ENCODE results near the gene PYCR2.
"Not testable (repeated sequence)": the region's sequence is repeated elsewhere in the genome, so short reads cannot be mapped to it uniquely, and the experiment has no call there.

Gene PYCR2

GRCh38 chr1:225930566-225930965, 6.5 kb upstream of the PYCR2 start:
- H3K4me3 ChIP-seq (ENCODE audit: low read length) = no peak overlapping the region
- H3K4me1 ChIP-seq (ENCODE audit: insufficient read depth, low read length) = no peaks in the 10 kb centered on the region
- no peak overlapping the region for H3K27ac ChIP-seq (ENCODE audit: low read length)
- no peaks in the 10 kb centered on the region for H3K27me3 ChIP-seq (ENCODE audit: insufficient read depth, low read length)
- no peaks in the 10 kb centered on the region for H3K9me3 ChIP-seq (ENCODE audit: insufficient read depth, low read depth, low read length)
- no peaks in the 10 kb centered on the region for H3K36me3 ChIP-seq (ENCODE audit: insufficient read depth, low read depth, low read length)
- H3K9ac ChIP-seq (ENCODE audit: low read depth, low read length) = no peak overlapping the region

- not testable (repeated sequence) for H3K27ac ChIP-seq (ENCODE audit: low read length); H3K9me3 ChIP-seq (ENCODE audit: insufficient read depth, low read depth, low read length); H3K4me3 ChIP-seq (ENCODE audit: low read length); H3K9ac ChIP-seq (ENCODE audit: low read depth, low read length); H3K4me1 ChIP-seq (ENCODE audit: insufficient read depth, low read length); H3K27me3 ChIP-seq (ENCODE audit: insufficient read depth, low read length); H3K36me3 ChIP-seq (ENCODE audit: insufficient read depth, low read depth, low read length)
Measured at GRCh38 chr1:225929462-225929861, 5.4 kb upstream of the PYCR2 start.

- no peak overlapping the region for H3K9ac ChIP-seq (ENCODE audit: low read depth, low read length)
- no peak overlapping the region for H3K4me3 ChIP-seq (ENCODE audit: low read length)
- no peaks in the 10 kb centered on the region for H3K36me3 ChIP-seq (ENCODE audit: insufficient read depth, low read depth, low read length)
- H3K9me3 ChIP-seq (ENCODE audit: insufficient read depth, low read depth, low read length) = no peaks in the 10 kb centered on the region
- no peak overlapping the region for H3K27ac ChIP-seq (ENCODE audit: low read length)
- H3K4me1 ChIP-seq (ENCODE audit: insufficient read depth, low read length) = no peaks in the 10 kb centered on the region
- H3K27me3 ChIP-seq (ENCODE audit: insufficient read depth, low read length) = no peaks in the 10 kb centered on the region
Measured at GRCh38 chr1:225928186-225929175, 4.4 kb upstream of the PYCR2 start.

GRCh38 chr1:225926551-225927113, 2.6 kb upstream of the PYCR2 start:
- Histone ChIP-seq H3K9me3 (ENCODE audit: insufficient read depth, low read depth, low read length) (no peaks in the 10 kb centered on the region), H3K4me1 (ENCODE audit: insufficient read depth, low read length) (peaks cover 4% of the 10 kb centered on the region), H3K36me3 (ENCODE audit: insufficient read depth, low read depth, low read length) (peaks cover 14% of the 10 kb centered on the region), H3K9ac (ENCODE audit: low read depth, low read length) (no peak overlapping the region), H3K27me3 (ENCODE audit: insufficient read depth, low read length) (no peaks in the 10 kb centered on the region), H3K4me3 (ENCODE audit: low read length) (no peak overlapping the region), H3K27ac (ENCODE audit: low read length) (no peak overlapping the region)

GRCh38 chr1:225923381-225923691, 714 bp downstream of the PYCR2 start:
- H3K36me3 ChIP-seq (ENCODE audit: insufficient read depth, low read depth, low read length) = peaks cover 38% of the 10 kb centered on the region
- H3K27ac ChIP-seq (ENCODE audit: low read length) = peak overlapping the region; percentile 53
- no peaks in the 10 kb centered on the region for H3K27me3 ChIP-seq (ENCODE audit: insufficient read depth, low read length)
- H3K9ac ChIP-seq (ENCODE audit: low read depth, low read length) = peak overlapping the region; percentile 93
- no peaks in the 10 kb centered on the region for H3K9me3 ChIP-seq (ENCODE audit: insufficient read depth, low read depth, low read length)
- peak overlapping the region; percentile 86 for H3K4me3 ChIP-seq (ENCODE audit: low read length)
- H3K4me1 ChIP-seq (ENCODE audit: insufficient read depth, low read length) = peaks cover 4% of the 10 kb centered on the region

GRCh38 chr1:225921734-225922709, 2.0 kb downstream of the PYCR2 start:
- Histone ChIP-seq H3K4me1 (ENCODE audit: insufficient read depth, low read length) (peaks cover 4% of the 10 kb centered on the region), H3K36me3 (ENCODE audit: insufficient read depth, low read depth, low read length) (peaks cover 50% of the 10 kb centered on the region), H3K27me3 (ENCODE audit: insufficient read depth, low read length) (no peaks in the 10 kb centered on the region), H3K9me3 (ENCODE audit: insufficient read depth, low read depth, low read length) (no peaks in the 10 kb centered on the region), H3K4me3 (ENCODE audit: low read length) (no peak overlapping the region), H3K9ac (ENCODE audit: low read depth, low read length) (no peak overlapping the region), H3K27ac (ENCODE audit: low read length) (no peak overlapping the region)

GRCh38 chr1:225919906-225920305, 4.1 kb downstream of the PYCR2 start:
- Histone ChIP-seq H3K36me3 (ENCODE audit: insufficient read depth, low read depth, low read length) (peaks cover 50% of the 10 kb centered on the region), H3K9ac (ENCODE audit: low read depth, low read length) (no peak overlapping the region), H3K4me3 (ENCODE audit: low read length) (no peak overlapping the region), H3K27me3 (ENCODE audit: insufficient read depth, low read length) (no peaks in the 10 kb centered on the region), H3K27ac (ENCODE audit: low read length) (no peak overlapping the region), H3K9me3 (ENCODE audit: insufficient read depth, low read depth, low read length) (no peaks in the 10 kb centered on the region), H3K4me1 (ENCODE audit: insufficient read depth, low read length) (peaks cover 4% of the 10 kb centered on the region)

GRCh38 chr1:225918280-225918679, 5.8 kb downstream of the PYCR2 start:
- H3K4me3 ChIP-seq (ENCODE audit: low read length) = no peak overlapping the region
- peaks cover 50% of the 10 kb centered on the region for H3K36me3 ChIP-seq (ENCODE audit: insufficient read depth, low read depth, low read length)
- no peaks in the 10 kb centered on the region for H3K27me3 ChIP-seq (ENCODE audit: insufficient read depth, low read length)
- H3K9ac ChIP-seq (ENCODE audit: low read depth, low read length) = no peak overlapping the region
- H3K9me3 ChIP-seq (ENCODE audit: insufficient read depth, low read depth, low read length) = no peaks in the 10 kb centered on the region
- peaks cover 4% of the 10 kb centered on the region for H3K4me1 ChIP-seq (ENCODE audit: insufficient read depth, low read length)
- no peak overlapping the region for H3K27ac ChIP-seq (ENCODE audit: low read length)

GRCh38 chr1:225917536-225917935, 6.5 kb downstream of the PYCR2 start:
- Histone ChIP-seq H3K4me1 (ENCODE audit: insufficient read depth, low read length) (peaks cover under 1% of the 10 kb centered on the region; the same call in 1 of the 2 replicates), H3K4me3 (ENCODE audit: low read length) (no peak overlapping the region), H3K27ac (ENCODE audit: low read length) (no peak overlapping the region), H3K9me3 (ENCODE audit: insufficient read depth, low read depth, low read length) (no peaks in the 10 kb centered on the region), H3K27me3 (ENCODE audit: insufficient read depth, low read length) (no peaks in the 10 kb centered on the region), H3K36me3 (ENCODE audit: insufficient read depth, low read depth, low read length) (peaks cover 46% of the 10 kb centered on the region), H3K9ac (ENCODE audit: low read depth, low read length) (no peak overlapping the region)

GRCh38 chr1:225917101-225917500, 6.9 kb downstream of the PYCR2 start:
- Histone ChIP-seq H3K27ac (ENCODE audit: low read length) (no peak overlapping the region), H3K9me3 (ENCODE audit: insufficient read depth, low read depth, low read length) (no peaks in the 10 kb centered on the region), H3K27me3 (ENCODE audit: insufficient read depth, low read length) (no peaks in the 10 kb centered on the region; the same call in none of the 2 replicates), H3K36me3 (ENCODE audit: insufficient read depth, low read depth, low read length) (peaks cover 41% of the 10 kb centered on the region), H3K9ac (ENCODE audit: low read depth, low read length) (no peak overlapping the region), H3K4me3 (ENCODE audit: low read length) (no peak overlapping the region), H3K4me1 (ENCODE audit: insufficient read depth, low read length) (no peaks in the 10 kb centered on the region)

- Histone ChIP-seq H3K27me3 (ENCODE audit: insufficient read depth, low read length) (peaks cover 7% of the 10 kb centered on the region), H3K9ac (ENCODE audit: low read depth, low read length) (no peak overlapping the region), H3K4me3 (ENCODE audit: low read length) (no peak overlapping the region), H3K9me3 (ENCODE audit: insufficient read depth, low read depth, low read length) (no peaks in the 10 kb centered on the region), H3K36me3 (ENCODE audit: insufficient read depth, low read depth, low read length) (peaks cover 26% of the 10 kb centered on the region), H3K27ac (ENCODE audit: low read length) (no peak overlapping the region), H3K4me1 (ENCODE audit: insufficient read depth, low read length) (no peaks in the 10 kb centered on the region)
Measured at GRCh38 chr1:225915538-225915991, 8.5 kb downstream of the PYCR2 start.
